H9 (cell line): Measurements from ENCODE around the gene CHAF1B. TPM values are rescaled to one million over a fixed set of nuclear protein-coding genes. Genes with fewer than 3 reads are reported as not detected.

Experiments
- DNase-seq: peaks from one replicate; pipeline ENCODE4 v3.0.0-alpha.2; 2017
- H2AFZ ChIP-seq: one replicate; pipeline ENCODE4 v1.6.1; 2013; ENCODE audit warnings: mild to moderate bottlenecking, low read length, control low read depth, moderate library complexity
- H2AK5ac ChIP-seq: 2 replicates; pipeline ENCODE4 v1.6.1; 2013; ENCODE audit warnings: low read length, control low read depth, mixed read lengths; ENCODE audit not compliant: insufficient read length
- H2BK120ac ChIP-seq: one replicate; pipeline ENCODE4 v1.6.1; 2013; ENCODE audit warnings: low read depth, mild to moderate bottlenecking, low read length, control low read depth, inconsistent platforms; ENCODE audit not compliant: poor library complexity, severe bottlenecking
- H2BK12ac ChIP-seq: 2 replicates; pipeline ENCODE4 v1.6.1; 2013; ENCODE audit warnings: low read length, control low read depth, mixed read lengths, low read depth; ENCODE audit not compliant: insufficient read length
- H2BK15ac ChIP-seq: 2 replicates; pipeline ENCODE4 v1.6.1; 2013; ENCODE audit warnings: low read depth, low read length, control low read depth
- H2BK20ac ChIP-seq: one replicate; pipeline ENCODE4 v1.6.1; 2013; ENCODE audit warnings: low read depth, mild to moderate bottlenecking, low read length, control low read depth, inconsistent platforms; ENCODE audit not compliant: poor library complexity, severe bottlenecking
- H2BK5ac ChIP-seq: 2 replicates; pipeline ENCODE4 v1.6.1; 2013; ENCODE audit warnings: low read length, control low read depth, mixed read lengths; ENCODE audit not compliant: insufficient read length
- H3K14ac ChIP-seq: 2 replicates; pipeline ENCODE4 v1.6.1; 2013; ENCODE audit warnings: low read length, control low read depth; ENCODE audit not compliant: insufficient read depth
- H3K18ac ChIP-seq: 2 replicates; pipeline ENCODE4 v1.6.1; 2013; ENCODE audit warnings: low read depth, mild to moderate bottlenecking, mixed read lengths, low read length, control low read depth; ENCODE audit not compliant: insufficient read length
- H3K23ac ChIP-seq: 2 replicates; pipeline ENCODE4 v1.6.1; 2013; ENCODE audit warnings: low read length, control low read depth, mixed read lengths, low read depth; ENCODE audit not compliant: insufficient read length
- H3K23me2 ChIP-seq: 2 replicates; pipeline ENCODE4 v1.6.1; 2013; ENCODE audit warnings: low read depth, mild to moderate bottlenecking, mixed read lengths, low read length, control low read depth; ENCODE audit not compliant: insufficient read length, poor library complexity, severe bottlenecking
- H3K27ac ChIP-seq: 2 replicates; pipeline ENCODE4 v1.5.1; 2013; ENCODE audit warnings: low read length, control low read depth, mixed read lengths, low read depth; ENCODE audit not compliant: insufficient read length
- H3K27me3 ChIP-seq: 2 replicates; pipeline ENCODE4 v1.6.1; 2013; ENCODE audit warnings: low read length, control low read depth, inconsistent platforms; ENCODE audit not compliant: insufficient read depth
- H3K4ac ChIP-seq: 2 replicates; pipeline ENCODE4 v1.6.1; 2013; ENCODE audit warnings: low read depth, mild to moderate bottlenecking, control low read depth, inconsistent platforms, low read length, moderate library complexity
- H3K4me1 ChIP-seq: 2 replicates; pipeline ENCODE4 v1.6.1; 2013; ENCODE audit warnings: low read length, control low read depth, inconsistent platforms; ENCODE audit not compliant: insufficient read depth
- H3K4me2 ChIP-seq: 2 replicates; pipeline ENCODE4 v1.6.1; 2013; ENCODE audit warnings: low read length, control low read depth, mixed read lengths; ENCODE audit not compliant: insufficient read length, insufficient read depth
- H3K56ac ChIP-seq: 2 replicates; pipeline ENCODE4 v1.6.1; 2013; ENCODE audit warnings: low read depth, mild to moderate bottlenecking, mixed read lengths, low read length, control low read depth; ENCODE audit not compliant: insufficient read length
- H3K79me1 ChIP-seq: 2 replicates; pipeline ENCODE4 v1.6.1; 2013; ENCODE audit warnings: low read depth, mild to moderate bottlenecking, moderate library complexity, low read length, control low read depth, inconsistent platforms; ENCODE audit not compliant: insufficient read depth, poor library complexity, severe bottlenecking
- H3K79me2 ChIP-seq: 2 replicates; pipeline ENCODE4 v1.6.1; 2013; ENCODE audit warnings: low read length, control low read depth, inconsistent platforms; ENCODE audit not compliant: insufficient read depth
- H3K9ac ChIP-seq: 2 replicates; pipeline ENCODE4 v1.6.1; 2013; ENCODE audit warnings: low read length, control low read depth, mixed read lengths; ENCODE audit not compliant: insufficient read length; ENCODE audit errors: extremely low read depth
- H3K9me3 ChIP-seq: one replicate; pipeline ENCODE4 v1.6.1; 2013; ENCODE audit warnings: low read depth, low read length, inconsistent platforms; ENCODE audit not compliant: control insufficient read depth
- H3T11ph ChIP-seq: one replicate; pipeline ENCODE4 v1.6.1; 2013; ENCODE audit warnings: mild to moderate bottlenecking, low read length, control low read depth, inconsistent platforms
- H4K20me1 ChIP-seq: one replicate; pipeline ENCODE4 v1.6.1; 2013; ENCODE audit not compliant: control insufficient read depth, insufficient read length, insufficient read depth
- H4K5ac ChIP-seq: 2 replicates; pipeline ENCODE4 v1.6.1; 2013; ENCODE audit warnings: low read depth, mild to moderate bottlenecking, mixed read lengths, low read length, control low read depth; ENCODE audit not compliant: insufficient read length
- H4K8ac ChIP-seq: replicated peaks from 2 replicates; pipeline ENCODE4 v1.6.1; 2013; ENCODE audit warnings: low read length, control low read depth, mixed read lengths, low read depth; ENCODE audit not compliant: insufficient read length
- H4K91ac ChIP-seq: 2 replicates; pipeline ENCODE4 v1.6.1; 2013; ENCODE audit warnings: low read depth, mild to moderate bottlenecking, moderate library complexity, mixed read lengths, low read length, control low read depth; ENCODE audit not compliant: insufficient read length
- H3K27ac Mint-ChIP-seq, 3 experiments: 2 replicates in 2 of 3; 3 replicates in 1 of 3; pipeline ENCODE4 v1.8.0; 2020 to 2021; ENCODE audit warnings: mixed read lengths in 3 of 3, mild to moderate bottlenecking in 1 of 3, moderate library complexity in 1 of 3
- H3K27me3 Mint-ChIP-seq: 2 replicates; pipeline ENCODE4 v1.8.0; 2021; ENCODE audit warnings: low read depth, mild to moderate bottlenecking, moderate library complexity, mixed read lengths
- H3K36me3 Mint-ChIP-seq, 3 experiments: 2 replicates in 2 of 3; 3 replicates in 1 of 3; pipeline ENCODE4 v1.8.0; 2020 to 2021; ENCODE audit warnings: low read depth in 3 of 3, mixed read lengths in 3 of 3; ENCODE audit not compliant: insufficient read depth in 1 of 3
- H3K4me1 Mint-ChIP-seq, 2 experiments: 2 replicates each; pipeline ENCODE4 v1.8.0; 2020; ENCODE audit warnings: mixed read lengths in 2 of 2
- H3K4me3 Mint-ChIP-seq, 2 experiments: 2 replicates in 1 of 2; 3 replicates in 1 of 2; pipeline ENCODE4 v1.8.0; 2020 to 2021; ENCODE audit warnings: mild to moderate bottlenecking in 2 of 2, mixed read lengths in 2 of 2, moderate library complexity in 1 of 2
- H3K9me3 Mint-ChIP-seq, 2 experiments: 2 replicates in 1 of 2; 3 replicates in 1 of 2; pipeline ENCODE4 v1.8.0; 2020; ENCODE audit warnings: mild to moderate bottlenecking in 2 of 2, mixed read lengths in 2 of 2, moderate library complexity in 1 of 2
- WGBS: extraction: QIAGEN DNeasy Blood & Tissue Kit; methylation state at CpG from one replicate; pipeline ENCODE4 v1.1.7; 2013; ENCODE audit warnings: missing lambda C conversion rate, low lambda C conversion rate, mixed read lengths; ENCODE audit not compliant: insufficient read length; ENCODE audit errors: extremely low coverage; 5-methylcytosine and 5-hydroxymethylcytosine counted together
- total RNA-seq: library from RNA; stranded (reverse); gene quantifications from 2 replicates; pipeline ENCODE4 v1.2.1, GENCODE V29; 2021
- TF ChIP-seq, protein P1 (sequence below): fragments of 200-600 bp; sonication (generic); conservative IDR thresholded peaks from 3 replicates; pipeline ENCODE4 v1.8.0; 2021; ENCODE audit warnings: antibody characterized with exemption, mild to moderate bottlenecking

The CHAF1B gene
- total RNA-seq, 1 experiment from 2014 or later: 19.3 TPM

DNA sequence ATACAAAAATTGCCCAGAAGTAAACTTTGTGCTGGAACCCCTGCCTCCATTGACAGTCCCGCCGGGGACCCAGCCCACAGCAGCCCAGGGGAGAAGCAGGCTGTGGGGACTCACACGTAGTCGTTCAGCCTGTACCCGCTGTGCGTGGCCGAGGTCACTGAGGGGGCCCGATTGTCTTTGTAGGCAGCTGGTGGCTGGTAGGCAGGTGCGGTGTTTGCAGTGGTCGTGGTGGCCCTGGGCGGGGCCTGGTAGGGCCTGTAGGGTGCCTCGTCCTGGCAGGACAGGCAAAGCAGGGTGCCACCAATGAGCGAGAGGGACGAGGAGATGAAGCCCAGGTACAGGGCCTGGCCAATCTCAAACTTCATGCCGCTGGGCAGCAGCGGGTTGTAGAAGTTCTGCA, 75.7 kb downstream of the CHAF1B start:
- Histone ChIP-seq H3T11ph (no peak overlapping the region), H2AFZ (no peak overlapping the region), H2BK15ac (no peak overlapping the region), H3K18ac (no peak overlapping the region), H2BK12ac (no peak overlapping the region), H2BK20ac (no peak overlapping the region), H3K9me3 (no peaks in the 10 kb centered on the region), H3K27me3 (no peaks in the 10 kb centered on the region), H3K14ac (no peak overlapping the region), H2AK5ac (no peak overlapping the region), H3K79me2 (no peaks in the 10 kb centered on the region), H2BK120ac (no peak overlapping the region), H3K79me1 (no peaks in the 10 kb centered on the region), H3K27ac (no peak overlapping the region), H3K23ac (no peak overlapping the region), H4K20me1 (no peaks in the 10 kb centered on the region), H3K4me2 (no peak overlapping the region), H3K4me1 (0 out of 2 replicates have a peak, but pooled peaks cover 5% of the 10 kb centered on the region), H4K5ac (no peak overlapping the region), H3K9ac (no peak overlapping the region), H3K4ac (no peak overlapping the region), H3K23me2 (no peaks in the 10 kb centered on the region), H3K56ac (no peak overlapping the region), H2BK5ac (no peak overlapping the region), H4K8ac (no peak overlapping the region), H4K91ac (no peak overlapping the region)
- TF ChIP-seq, protein P1, sequence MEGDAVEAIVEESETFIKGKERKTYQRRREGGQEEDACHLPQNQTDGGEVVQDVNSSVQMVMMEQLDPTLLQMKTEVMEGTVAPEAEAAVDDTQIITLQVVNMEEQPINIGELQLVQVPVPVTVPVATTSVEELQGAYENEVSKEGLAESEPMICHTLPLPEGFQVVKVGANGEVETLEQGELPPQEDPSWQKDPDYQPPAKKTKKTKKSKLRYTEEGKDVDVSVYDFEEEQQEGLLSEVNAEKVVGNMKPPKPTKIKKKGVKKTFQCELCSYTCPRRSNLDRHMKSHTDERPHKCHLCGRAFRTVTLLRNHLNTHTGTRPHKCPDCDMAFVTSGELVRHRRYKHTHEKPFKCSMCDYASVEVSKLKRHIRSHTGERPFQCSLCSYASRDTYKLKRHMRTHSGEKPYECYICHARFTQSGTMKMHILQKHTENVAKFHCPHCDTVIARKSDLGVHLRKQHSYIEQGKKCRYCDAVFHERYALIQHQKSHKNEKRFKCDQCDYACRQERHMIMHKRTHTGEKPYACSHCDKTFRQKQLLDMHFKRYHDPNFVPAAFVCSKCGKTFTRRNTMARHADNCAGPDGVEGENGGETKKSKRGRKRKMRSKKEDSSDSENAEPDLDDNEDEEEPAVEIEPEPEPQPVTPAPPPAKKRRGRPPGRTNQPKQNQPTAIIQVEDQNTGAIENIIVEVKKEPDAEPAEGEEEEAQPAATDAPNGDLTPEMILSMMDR: no peak
- Mint-ChIP-seq H3K36me3 (no peaks in the 10 kb centered on the region), H3K9me3 (no peaks in the 10 kb centered on the region), H3K27ac (peak overlapping the region in 1 of 3 experiments; percentile 65; a peak in 1 of 7 replicates), H3K4me3 (no peak overlapping the region), H3K27me3 (no peaks in the 10 kb centered on the region), H3K4me1 (peaks cover 19 to 29% of the 10 kb centered on the region in 2 experiments)
- no peak for DNase-seq
- WGBS: no CpG with 5 or more reads among the region's 16 CpGs
